ENCODE data around the gene ERBIN.
"Not testable (repeated sequence)": the region's sequence is repeated elsewhere in the genome, so short reads cannot be mapped to it uniquely, and the experiment has no call there.

Gene ERBIN

DNA sequence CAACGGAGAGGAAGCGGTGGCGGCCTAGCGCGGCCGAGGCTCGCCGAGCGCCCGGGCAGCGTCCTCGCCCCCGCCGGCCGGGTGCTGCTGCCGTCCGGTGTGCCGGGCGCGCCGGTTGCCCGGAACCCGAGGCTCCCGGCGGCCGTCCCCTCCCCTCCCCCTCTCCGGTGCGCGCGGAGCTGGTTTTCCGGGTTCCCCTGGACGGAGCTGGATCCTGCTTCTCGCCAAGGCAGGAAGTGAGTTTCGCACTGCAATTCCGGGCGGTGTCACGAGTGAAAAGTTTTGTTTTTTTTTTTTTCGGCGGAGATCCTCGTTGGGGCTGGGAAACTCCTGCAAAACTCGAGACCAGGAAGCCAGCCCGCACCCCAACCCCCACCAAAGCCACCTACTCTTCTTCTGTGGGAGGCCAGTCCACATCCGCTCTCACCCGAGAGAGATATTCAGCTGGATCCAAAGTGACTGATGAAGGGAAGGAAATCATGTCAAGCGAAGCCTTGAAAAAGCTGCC is at the start of gene ERBIN:
Gene ERBIN (plus strand): TSS at position 300 of the 508 bp plus-strand sequence. CDS start 66,144 bp downstream, outside the sequence.
- peak; percentile 86 for DNase-seq
- in situ Hi-C loops (cut with MboI; ENCODE audit: low pct_unique_long_range_greater_than_20kb, low sequenced_read_pairs) = no loop called here

DNA sequence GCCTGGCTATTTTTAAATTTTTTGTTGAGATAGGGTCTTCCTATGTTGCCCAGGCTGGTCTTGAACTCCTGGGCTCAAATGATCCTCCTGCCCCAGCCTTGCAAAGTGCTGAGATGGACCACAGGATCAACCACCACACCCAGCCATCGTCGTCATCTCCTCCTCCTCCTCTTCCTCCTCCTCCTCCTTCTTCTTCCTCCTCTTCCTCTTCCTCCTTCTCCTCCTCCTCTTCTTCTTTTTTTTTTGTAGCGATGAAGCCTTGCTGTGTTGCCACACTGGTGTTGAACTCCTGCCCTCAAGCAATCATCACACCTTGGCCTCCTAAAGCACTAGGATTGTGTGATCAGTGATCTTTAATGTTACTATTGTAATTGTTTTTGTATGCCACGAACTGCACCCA is 49.4 kb upstream of the ERBIN start:
- DNase-seq = no peak
- in situ Hi-C loops (cut with MboI; ENCODE audit: low pct_unique_long_range_greater_than_20kb, low sequenced_read_pairs) = no loop called here

- DNase-seq; in situ Hi-C loops (cut with MboI; ENCODE audit: low pct_unique_long_range_greater_than_20kb, low sequenced_read_pairs): not testable (repeated sequence)
These were observed 46.6 kb upstream of the ERBIN start for GRCh38 chr5:65879668-65880256.

- DNase-seq = no peak
- in situ Hi-C loops (cut with MboI; ENCODE audit: low pct_unique_long_range_greater_than_20kb, low sequenced_read_pairs) = no loop called here
These were observed 45.8 kb upstream of the ERBIN start for GRCh38 chr5:65880496-65881072.

GRCh38 chr5:65882278-65882677 is 44.1 kb upstream of the ERBIN start:
- in situ Hi-C loops (cut with MboI; ENCODE audit: low pct_unique_long_range_greater_than_20kb, low sequenced_read_pairs) = no loop called here
- no peak for DNase-seq

- in situ Hi-C loops (cut with MboI; ENCODE audit: low pct_unique_long_range_greater_than_20kb, low sequenced_read_pairs) = no loop called here
These were observed 42.9 kb upstream of the ERBIN start for GRCh38 chr5:65883461-65883860.

GRCh38 chr5:65886387-65886786 is 40.0 kb upstream of the ERBIN start:
- in situ Hi-C loops (cut with MboI; ENCODE audit: low pct_unique_long_range_greater_than_20kb, low sequenced_read_pairs) = no loop called here
- no peak for DNase-seq

More at GRCh38 chr5:65883461-65883860, 42.9 kb upstream of the ERBIN start:
- DNase-seq = no peak

DNA sequence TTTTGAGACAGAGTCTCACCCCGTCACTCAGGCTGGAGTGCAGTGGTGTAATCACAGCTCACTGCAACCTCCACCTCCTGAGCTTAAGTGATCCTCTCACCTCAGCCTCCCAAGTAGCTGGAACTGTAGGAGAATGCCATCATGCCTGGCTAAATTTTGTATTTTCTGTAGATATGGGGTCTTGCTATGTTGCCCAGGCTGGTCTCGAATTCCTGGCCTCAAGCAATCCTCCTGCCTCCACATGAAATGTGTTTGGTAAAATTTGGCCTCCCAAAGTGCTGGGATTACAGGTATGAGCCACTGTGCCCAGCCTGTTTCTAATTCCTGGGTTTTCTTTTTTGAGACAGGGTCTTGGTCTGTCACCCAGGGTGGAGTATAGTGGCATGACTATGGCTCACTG is 34.4 kb upstream of the ERBIN start:
- in situ Hi-C loops (cut with MboI; ENCODE audit: low pct_unique_long_range_greater_than_20kb, low sequenced_read_pairs); DNase-seq: not testable (repeated sequence)

DNA sequence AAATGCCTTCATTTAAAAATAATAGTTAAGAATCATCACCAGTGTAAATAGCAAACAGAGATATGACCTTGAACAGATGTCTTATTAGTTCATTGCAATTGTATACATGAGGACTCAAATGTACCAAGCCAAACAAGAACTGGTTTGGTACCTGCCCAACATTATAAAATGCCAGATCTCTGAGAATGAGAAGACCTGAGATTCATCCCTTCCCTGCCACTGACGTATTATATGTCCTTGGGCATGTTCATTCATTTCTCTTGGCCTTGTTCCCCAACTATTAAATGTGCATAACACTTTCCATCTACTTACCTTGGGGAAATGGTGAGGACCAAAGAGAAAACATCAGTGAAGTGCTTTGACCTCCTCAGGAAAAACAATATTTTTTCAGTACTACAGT is 33.6 kb upstream of the ERBIN start:
- in situ Hi-C loops (cut with MboI; ENCODE audit: low pct_unique_long_range_greater_than_20kb, low sequenced_read_pairs) = no loop called here
- DNase-seq = no peak

DNA sequence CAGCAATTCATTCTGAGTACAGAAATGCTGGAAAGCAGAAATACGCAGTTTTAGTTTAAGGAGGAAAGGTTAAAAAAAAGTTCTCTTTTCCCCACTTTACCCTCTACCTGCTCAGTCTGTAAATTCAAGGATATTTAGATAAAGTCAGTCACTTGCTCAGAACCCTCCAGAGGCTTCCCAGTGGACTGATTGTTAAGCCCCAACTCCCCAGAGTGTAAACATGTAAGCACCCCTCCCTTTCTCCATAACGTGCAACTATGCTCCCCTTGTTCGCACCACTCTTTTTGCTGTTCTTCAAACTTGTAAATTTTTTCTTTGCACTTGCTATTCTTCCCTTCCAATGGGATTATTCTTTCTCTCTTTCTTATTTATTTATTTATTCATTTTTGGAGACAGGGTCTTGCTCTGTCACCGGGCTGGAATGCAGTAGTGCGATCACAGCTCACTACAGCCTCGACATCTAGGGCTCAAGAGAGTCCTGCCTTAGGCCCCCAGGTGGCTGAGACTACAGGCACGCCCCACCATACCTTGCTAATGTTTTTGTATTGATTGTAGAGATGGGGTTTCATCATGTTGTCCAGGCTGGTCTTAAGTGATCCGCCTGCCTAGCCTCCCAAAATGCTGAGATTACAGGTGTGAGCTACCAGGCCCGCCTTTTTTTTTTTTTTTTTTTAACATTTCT is 32.5 kb upstream of the ERBIN start:
- in situ Hi-C loops (cut with MboI; ENCODE audit: low pct_unique_long_range_greater_than_20kb, low sequenced_read_pairs) = no loop called here
- DNase-seq = no peak

- in situ Hi-C loops (cut with MboI; ENCODE audit: low pct_unique_long_range_greater_than_20kb, low sequenced_read_pairs) = no loop called here
- no peak for DNase-seq
These were observed 30.5 kb upstream of the ERBIN start for GRCh38 chr5:65895891-65896290.

DNA sequence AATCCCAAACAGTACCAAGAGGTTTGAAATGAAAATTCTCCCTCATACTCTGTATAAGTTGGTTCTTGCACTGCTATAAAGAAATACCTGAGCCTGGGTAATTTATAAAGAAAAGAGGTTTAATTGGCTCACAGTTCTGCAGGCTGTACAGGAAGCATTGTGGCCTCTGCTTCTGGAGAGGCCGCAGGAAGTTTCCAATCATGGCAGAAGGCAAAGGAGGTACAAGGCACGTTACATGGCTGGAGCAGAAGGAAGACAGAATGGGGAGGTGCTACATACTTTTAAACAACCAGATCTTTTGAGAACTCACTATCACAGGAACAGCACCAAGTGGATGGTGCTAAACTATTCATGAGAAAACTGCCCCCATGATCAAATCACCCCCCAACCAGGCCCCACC is 25.6 kb upstream of the ERBIN start:
- no peak for DNase-seq
- in situ Hi-C loops (cut with MboI; ENCODE audit: low pct_unique_long_range_greater_than_20kb, low sequenced_read_pairs) = no loop called here

DNA sequence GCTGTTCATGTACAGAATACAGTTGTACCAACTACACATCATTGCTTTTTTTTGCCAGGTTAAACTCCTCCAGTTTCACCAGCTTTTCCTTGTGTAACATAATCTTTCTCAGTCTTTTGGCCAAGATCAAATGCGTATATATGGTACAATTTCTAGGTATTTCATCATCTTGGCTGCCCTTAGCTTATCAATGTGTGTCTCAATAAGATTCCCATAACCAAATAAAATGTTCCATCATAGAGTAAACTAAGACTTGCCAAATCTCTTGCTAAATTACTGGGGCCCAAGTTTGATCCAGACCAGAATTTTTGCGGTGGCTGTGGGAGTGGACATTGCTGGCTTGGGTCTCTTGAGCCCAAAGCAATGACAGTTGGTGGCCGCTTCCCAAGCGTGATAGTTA is 24.3 kb upstream of the ERBIN start:
- in situ Hi-C loops (cut with MboI; ENCODE audit: low pct_unique_long_range_greater_than_20kb, low sequenced_read_pairs) = no loop called here
- DNase-seq = no peak

- in situ Hi-C loops (cut with MboI; ENCODE audit: low pct_unique_long_range_greater_than_20kb, low sequenced_read_pairs) = no loop called here
- no peak for DNase-seq
These were observed 22.8 kb upstream of the ERBIN start for GRCh38 chr5:65903581-65903980.

DNA sequence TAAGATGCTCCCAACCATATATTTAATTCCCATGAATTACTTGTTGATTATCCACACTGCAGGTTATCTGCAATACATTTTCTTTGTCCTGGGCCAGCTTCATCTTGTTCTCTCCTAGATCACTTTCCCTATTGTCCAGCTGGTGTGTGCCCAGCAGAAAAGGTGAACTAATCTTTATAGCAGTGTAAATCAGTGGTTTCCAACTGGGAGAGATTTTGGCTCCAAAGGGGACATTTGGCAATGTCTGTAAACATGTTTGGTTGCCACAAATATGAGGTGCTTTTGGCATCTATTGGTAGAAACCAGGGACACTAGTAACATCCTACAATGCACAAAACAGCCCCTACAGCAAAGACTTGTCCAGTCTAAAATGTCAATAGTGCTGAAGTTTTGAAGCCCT is 20.1 kb upstream of the ERBIN start:
- in situ Hi-C loops (cut with MboI; ENCODE audit: low pct_unique_long_range_greater_than_20kb, low sequenced_read_pairs) = no loop called here
- no peak for DNase-seq

DNA sequence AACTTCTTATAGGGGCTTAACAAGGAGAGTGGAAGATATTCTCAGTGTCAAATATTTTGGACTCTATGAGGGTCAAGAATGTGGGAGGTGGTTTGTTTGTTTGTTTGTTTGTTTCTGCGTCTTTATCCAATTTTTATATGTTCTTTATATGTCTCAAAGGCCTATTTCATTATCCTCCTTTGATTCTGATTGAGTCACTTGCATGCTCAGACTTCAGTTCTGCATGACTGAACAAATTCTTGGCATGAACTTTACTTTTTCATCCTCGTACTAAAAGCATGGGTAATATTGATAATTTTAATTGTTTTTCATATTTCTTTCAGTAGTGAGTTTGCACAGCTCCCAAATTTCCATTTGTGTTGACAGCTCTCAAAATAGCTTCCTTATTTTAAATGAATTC is 19.2 kb upstream of the ERBIN start:
- in situ Hi-C loops (cut with MboI; ENCODE audit: low pct_unique_long_range_greater_than_20kb, low sequenced_read_pairs) = no loop called here
- DNase-seq = no peak

- in situ Hi-C loops (cut with MboI; ENCODE audit: low pct_unique_long_range_greater_than_20kb, low sequenced_read_pairs) = no loop called here
- DNase-seq = peak; percentile 42
These were observed 15.7 kb upstream of the ERBIN start for GRCh38 chr5:65910711-65911110.

DNA sequence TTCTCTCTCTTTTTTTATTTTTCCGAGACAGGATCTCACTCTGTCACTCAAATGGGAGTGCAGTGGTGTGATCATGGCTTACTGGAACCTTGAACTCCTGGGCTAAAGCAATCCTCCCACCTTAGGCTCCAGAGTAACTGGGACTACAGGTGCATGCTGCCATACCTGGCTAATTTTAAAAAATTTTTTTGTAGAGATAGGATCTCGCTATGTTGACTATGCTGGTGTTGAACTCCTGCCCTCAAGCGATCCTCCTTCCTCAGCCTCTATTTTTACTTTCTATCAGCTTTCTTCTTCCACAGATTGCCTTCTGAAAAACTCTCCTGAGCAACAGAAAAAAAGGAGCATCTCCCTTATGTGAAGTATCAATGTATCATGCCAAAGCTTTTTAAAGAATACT is 14.1 kb upstream of the ERBIN start:
- no peak for DNase-seq
- in situ Hi-C loops (cut with MboI; ENCODE audit: low pct_unique_long_range_greater_than_20kb, low sequenced_read_pairs) = no loop called here

GRCh38 chr5:65913519-65913918 is 12.9 kb upstream of the ERBIN start:
- DNase-seq = no peak
- in situ Hi-C loops (cut with MboI; ENCODE audit: low pct_unique_long_range_greater_than_20kb, low sequenced_read_pairs) = no loop called here

- in situ Hi-C loops (cut with MboI; ENCODE audit: low pct_unique_long_range_greater_than_20kb, low sequenced_read_pairs) = no loop called here
- DNase-seq = no peak
These were observed 11.7 kb upstream of the ERBIN start for GRCh38 chr5:65914641-65915196.
